H9 (cell line): ENCODE data around the gene COQ8A. TPM values are rescaled to one million over a fixed set of nuclear protein-coding genes. Genes with fewer than 3 reads are reported as not detected.

ENCODE experiments used
- DNase-seq: peaks from one replicate; pipeline ENCODE4 v3.0.0-alpha.2; 2017
- H2AFZ ChIP-seq: one replicate; pipeline ENCODE4 v1.6.1; 2013; ENCODE audit warnings: mild to moderate bottlenecking, low read length, control low read depth, moderate library complexity
- H2AK5ac ChIP-seq: 2 replicates; pipeline ENCODE4 v1.6.1; 2013; ENCODE audit warnings: low read length, control low read depth, mixed read lengths; ENCODE audit not compliant: insufficient read length
- H2BK120ac ChIP-seq: one replicate; pipeline ENCODE4 v1.6.1; 2013; ENCODE audit warnings: low read depth, mild to moderate bottlenecking, low read length, control low read depth, inconsistent platforms; ENCODE audit not compliant: poor library complexity, severe bottlenecking
- H2BK12ac ChIP-seq: 2 replicates; pipeline ENCODE4 v1.6.1; 2013; ENCODE audit warnings: low read length, control low read depth, mixed read lengths, low read depth; ENCODE audit not compliant: insufficient read length
- H2BK15ac ChIP-seq: 2 replicates; pipeline ENCODE4 v1.6.1; 2013; ENCODE audit warnings: low read depth, low read length, control low read depth
- H2BK20ac ChIP-seq: one replicate; pipeline ENCODE4 v1.6.1; 2013; ENCODE audit warnings: low read depth, mild to moderate bottlenecking, low read length, control low read depth, inconsistent platforms; ENCODE audit not compliant: poor library complexity, severe bottlenecking
- H2BK5ac ChIP-seq: 2 replicates; pipeline ENCODE4 v1.6.1; 2013; ENCODE audit warnings: low read length, control low read depth, mixed read lengths; ENCODE audit not compliant: insufficient read length
- H3K14ac ChIP-seq: 2 replicates; pipeline ENCODE4 v1.6.1; 2013; ENCODE audit warnings: low read length, control low read depth; ENCODE audit not compliant: insufficient read depth
- H3K18ac ChIP-seq: 2 replicates; pipeline ENCODE4 v1.6.1; 2013; ENCODE audit warnings: low read depth, mild to moderate bottlenecking, mixed read lengths, low read length, control low read depth; ENCODE audit not compliant: insufficient read length
- H3K23ac ChIP-seq: 2 replicates; pipeline ENCODE4 v1.6.1; 2013; ENCODE audit warnings: low read length, control low read depth, mixed read lengths, low read depth; ENCODE audit not compliant: insufficient read length
- H3K23me2 ChIP-seq: 2 replicates; pipeline ENCODE4 v1.6.1; 2013; ENCODE audit warnings: low read depth, mild to moderate bottlenecking, mixed read lengths, low read length, control low read depth; ENCODE audit not compliant: insufficient read length, poor library complexity, severe bottlenecking
- H3K27ac ChIP-seq: 2 replicates; pipeline ENCODE4 v1.5.1; 2013; ENCODE audit warnings: low read length, control low read depth, mixed read lengths, low read depth; ENCODE audit not compliant: insufficient read length
- H3K27me3 ChIP-seq: 2 replicates; pipeline ENCODE4 v1.6.1; 2013; ENCODE audit warnings: low read length, control low read depth, inconsistent platforms; ENCODE audit not compliant: insufficient read depth
- H3K4ac ChIP-seq: 2 replicates; pipeline ENCODE4 v1.6.1; 2013; ENCODE audit warnings: low read depth, mild to moderate bottlenecking, control low read depth, inconsistent platforms, low read length, moderate library complexity
- H3K4me1 ChIP-seq: 2 replicates; pipeline ENCODE4 v1.6.1; 2013; ENCODE audit warnings: low read length, control low read depth, inconsistent platforms; ENCODE audit not compliant: insufficient read depth
- H3K4me2 ChIP-seq: 2 replicates; pipeline ENCODE4 v1.6.1; 2013; ENCODE audit warnings: low read length, control low read depth, mixed read lengths; ENCODE audit not compliant: insufficient read length, insufficient read depth
- H3K56ac ChIP-seq: 2 replicates; pipeline ENCODE4 v1.6.1; 2013; ENCODE audit warnings: low read depth, mild to moderate bottlenecking, mixed read lengths, low read length, control low read depth; ENCODE audit not compliant: insufficient read length
- H3K79me1 ChIP-seq: 2 replicates; pipeline ENCODE4 v1.6.1; 2013; ENCODE audit warnings: low read depth, mild to moderate bottlenecking, moderate library complexity, low read length, control low read depth, inconsistent platforms; ENCODE audit not compliant: insufficient read depth, poor library complexity, severe bottlenecking
- H3K79me2 ChIP-seq: 2 replicates; pipeline ENCODE4 v1.6.1; 2013; ENCODE audit warnings: low read length, control low read depth, inconsistent platforms; ENCODE audit not compliant: insufficient read depth
- H3K9ac ChIP-seq: 2 replicates; pipeline ENCODE4 v1.6.1; 2013; ENCODE audit warnings: low read length, control low read depth, mixed read lengths; ENCODE audit not compliant: insufficient read length; ENCODE audit errors: extremely low read depth
- H3K9me3 ChIP-seq: one replicate; pipeline ENCODE4 v1.6.1; 2013; ENCODE audit warnings: low read depth, low read length, inconsistent platforms; ENCODE audit not compliant: control insufficient read depth
- H3T11ph ChIP-seq: one replicate; pipeline ENCODE4 v1.6.1; 2013; ENCODE audit warnings: mild to moderate bottlenecking, low read length, control low read depth, inconsistent platforms
- H4K20me1 ChIP-seq: one replicate; pipeline ENCODE4 v1.6.1; 2013; ENCODE audit not compliant: control insufficient read depth, insufficient read length, insufficient read depth
- H4K5ac ChIP-seq: 2 replicates; pipeline ENCODE4 v1.6.1; 2013; ENCODE audit warnings: low read depth, mild to moderate bottlenecking, mixed read lengths, low read length, control low read depth; ENCODE audit not compliant: insufficient read length
- H4K8ac ChIP-seq: replicated peaks from 2 replicates; pipeline ENCODE4 v1.6.1; 2013; ENCODE audit warnings: low read length, control low read depth, mixed read lengths, low read depth; ENCODE audit not compliant: insufficient read length
- H4K91ac ChIP-seq: 2 replicates; pipeline ENCODE4 v1.6.1; 2013; ENCODE audit warnings: low read depth, mild to moderate bottlenecking, moderate library complexity, mixed read lengths, low read length, control low read depth; ENCODE audit not compliant: insufficient read length
- H3K27ac Mint-ChIP-seq, 3 experiments: 2 replicates in 2 of 3; 3 replicates in 1 of 3; pipeline ENCODE4 v1.8.0; 2020 to 2021; ENCODE audit warnings: mixed read lengths in 3 of 3, mild to moderate bottlenecking in 1 of 3, moderate library complexity in 1 of 3
- H3K27me3 Mint-ChIP-seq: 2 replicates; pipeline ENCODE4 v1.8.0; 2021; ENCODE audit warnings: low read depth, mild to moderate bottlenecking, moderate library complexity, mixed read lengths
- H3K36me3 Mint-ChIP-seq, 3 experiments: 2 replicates in 2 of 3; 3 replicates in 1 of 3; pipeline ENCODE4 v1.8.0; 2020 to 2021; ENCODE audit warnings: low read depth in 3 of 3, mixed read lengths in 3 of 3; ENCODE audit not compliant: insufficient read depth in 1 of 3
- H3K4me1 Mint-ChIP-seq, 2 experiments: 2 replicates each; pipeline ENCODE4 v1.8.0; 2020; ENCODE audit warnings: mixed read lengths in 2 of 2
- H3K4me3 Mint-ChIP-seq, 2 experiments: 2 replicates in 1 of 2; 3 replicates in 1 of 2; pipeline ENCODE4 v1.8.0; 2020 to 2021; ENCODE audit warnings: mild to moderate bottlenecking in 2 of 2, mixed read lengths in 2 of 2, moderate library complexity in 1 of 2
- H3K9me3 Mint-ChIP-seq, 2 experiments: 2 replicates in 1 of 2; 3 replicates in 1 of 2; pipeline ENCODE4 v1.8.0; 2020; ENCODE audit warnings: mild to moderate bottlenecking in 2 of 2, mixed read lengths in 2 of 2, moderate library complexity in 1 of 2
- CTCF ChIP-seq: fragments of 200-600 bp; sonication (generic); conservative IDR thresholded peaks from 3 replicates; pipeline ENCODE4 v1.8.0; 2021; ENCODE audit warnings: antibody characterized with exemption, mild to moderate bottlenecking
- WGBS: extraction: QIAGEN DNeasy Blood & Tissue Kit; methylation state at CpG from one replicate; pipeline ENCODE4 v1.1.7; 2013; ENCODE audit warnings: missing lambda C conversion rate, low lambda C conversion rate, mixed read lengths; ENCODE audit not compliant: insufficient read length; ENCODE audit errors: extremely low coverage; 5-methylcytosine and 5-hydroxymethylcytosine counted together
- total RNA-seq: library from RNA; stranded (reverse); gene quantifications from 2 replicates; pipeline ENCODE4 v1.2.1, GENCODE V29; 2021

COQ8A gene
- total RNA-seq, 1 experiment from 2014 or later: 26.0 TPM

GRCh38 chr1:226920446-226920894, 19.6 kb upstream of the COQ8A start:
- Histone ChIP-seq H3K18ac (no peak overlapping the region), H4K91ac (no peak overlapping the region), H4K8ac (no peak overlapping the region), H3K4me1 (no peaks in the 10 kb centered on the region), H3K9ac (no peak overlapping the region), H3K14ac (no peak overlapping the region), H3K9me3 (no peaks in the 10 kb centered on the region), H2BK15ac (no peak overlapping the region), H2BK5ac (no peak overlapping the region), H3K23ac (no peak overlapping the region), H3K56ac (no peak overlapping the region), H3K79me2 (no peaks in the 10 kb centered on the region), H3K27me3 (no peaks in the 10 kb centered on the region), H2AFZ (no peak overlapping the region), H2BK20ac (no peak overlapping the region), H3K23me2 (no peaks in the 10 kb centered on the region), H3K79me1 (no peaks in the 10 kb centered on the region), H3T11ph (no peak overlapping the region), H3K4me2 (no peak overlapping the region), H4K5ac (no peak overlapping the region), H2BK12ac (no peak overlapping the region), H2AK5ac (no peak overlapping the region), H3K4ac (no peak overlapping the region), H4K20me1 (no peaks in the 10 kb centered on the region), H3K27ac (no peak overlapping the region), H2BK120ac (no peak overlapping the region)
- no CpG with 5 or more reads among the region's 2 CpGs for WGBS
- Mint-ChIP-seq H3K27me3 (no peaks in the 10 kb centered on the region), H3K4me1 (no peaks in the 10 kb centered on the region), H3K4me3 (no peak overlapping the region), H3K9me3 (no peaks in the 10 kb centered on the region; a peak in 1 of 5 replicates), H3K27ac (no peak overlapping the region; a peak in 1 of 7 replicates), H3K36me3 (no peaks in the 10 kb centered on the region; a peak in 2 of 7 replicates)
- no peak for DNase-seq
- TF ChIP-seq CTCF: no peak
